HG03520 (cell line): ENCODE results near the gene NXNL1.

Experiments
- ATAC-seq: cut with Tn5 transposase; IDR thresholded peaks from one replicate; pipeline ENCODE4 v1.9.1; 2021; ENCODE audit warnings: mild to moderate bottlenecking, moderate library complexity; ENCODE audit not compliant: unreplicated experiment

Gene NXNL1

DNA sequence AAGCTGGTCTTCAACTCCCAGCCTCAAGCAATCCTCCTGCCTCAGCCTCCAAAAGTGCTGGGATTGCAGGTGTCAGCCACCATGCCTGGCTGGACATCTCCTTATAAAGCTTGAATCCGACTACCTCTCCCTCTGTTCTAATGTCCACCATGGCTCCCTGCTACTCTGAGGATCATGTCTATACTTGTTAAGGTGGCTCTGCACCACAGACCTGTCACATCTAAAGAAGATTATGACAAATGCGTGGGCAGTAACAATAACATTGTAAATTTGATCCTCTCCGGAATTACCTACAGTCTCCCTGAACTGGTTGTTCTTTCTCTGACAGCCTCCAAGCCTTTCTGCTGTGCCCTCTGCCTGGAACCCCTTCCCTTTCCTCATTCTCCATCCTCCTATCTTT is 1.8 kb downstream of the NXNL1 start:
- ATAC-seq: no peak

DNA sequence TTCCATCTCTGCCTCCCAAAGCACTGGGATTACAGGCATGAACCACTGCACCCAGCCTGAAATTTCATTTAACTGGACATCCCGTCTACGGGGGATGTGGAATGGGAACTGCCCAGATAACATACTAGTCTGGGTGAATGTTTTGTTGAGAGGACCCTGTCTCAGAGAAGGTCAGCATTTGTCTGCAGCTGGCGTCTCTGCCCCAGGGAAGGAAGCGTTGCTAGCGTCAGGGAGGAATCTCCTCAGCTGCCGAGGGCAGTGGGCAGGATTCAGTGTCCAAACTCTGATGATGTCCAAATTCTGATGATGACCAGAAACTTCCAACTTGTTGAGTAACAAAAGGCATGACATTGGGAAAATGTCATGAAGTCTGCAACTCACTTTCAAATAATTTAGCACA is 3.1 kb downstream of the NXNL1 start:
- no peak for ATAC-seq

DNA sequence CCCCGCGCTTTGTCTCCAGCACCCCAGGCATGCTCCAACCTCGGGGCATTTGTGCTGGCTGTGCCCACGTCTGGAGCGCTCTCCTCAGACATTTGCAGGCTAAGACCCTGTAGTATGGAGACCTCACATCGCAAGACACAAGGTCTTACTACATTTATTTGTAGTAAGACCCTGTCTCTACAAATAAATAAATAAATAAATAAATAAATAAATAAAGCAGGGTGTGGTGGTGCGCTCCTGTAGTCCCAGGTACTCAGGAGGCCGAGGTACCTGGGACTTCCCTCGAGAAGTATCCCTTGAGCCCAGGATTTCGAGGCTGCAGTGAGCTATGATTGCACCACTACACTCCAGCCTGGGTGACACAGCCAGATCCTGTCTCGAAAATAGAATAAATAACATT is 4.6 kb downstream of the NXNL1 start:
- no peak for ATAC-seq

DNA sequence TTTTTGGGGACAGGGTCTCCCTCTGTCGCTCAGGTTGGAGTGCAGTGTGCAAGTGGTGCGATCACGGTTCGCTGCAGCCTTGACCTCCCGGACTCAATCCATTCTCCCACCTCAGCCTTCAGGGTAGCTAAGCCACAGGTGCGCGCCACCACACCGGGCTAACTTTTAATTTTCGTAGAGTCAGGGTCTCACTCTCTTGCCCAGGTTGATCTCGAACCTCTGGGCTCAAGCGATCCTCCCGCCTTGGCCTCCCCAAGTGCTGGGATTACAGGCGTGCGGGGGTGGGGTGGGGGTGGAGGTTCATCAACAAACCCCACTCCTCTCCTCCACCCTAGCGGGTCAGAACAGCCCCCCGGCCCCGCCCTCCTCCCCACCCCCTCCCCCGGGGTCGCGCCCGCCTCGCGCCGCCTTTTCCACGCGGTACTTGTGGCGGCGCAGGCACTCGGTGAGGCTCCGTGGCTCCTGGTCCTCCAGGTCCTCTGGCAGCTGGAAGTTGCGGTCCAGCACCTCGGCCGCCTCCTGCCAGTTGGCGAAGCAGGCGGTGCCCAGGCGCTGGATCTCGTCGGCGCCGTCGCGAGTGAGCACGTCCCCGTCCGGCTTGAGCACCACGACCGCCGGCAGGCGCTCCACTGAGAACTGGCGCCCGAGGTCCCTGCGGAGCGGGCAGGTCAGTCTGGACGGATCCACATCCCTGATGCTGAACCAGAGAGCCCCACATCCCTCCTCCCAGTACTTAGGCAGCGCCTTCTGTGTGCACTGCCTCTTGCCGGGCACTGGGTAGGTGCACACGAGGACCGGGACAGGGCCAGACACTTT is 5.2 kb downstream of the NXNL1 start:
- ATAC-seq: no peak

DNA sequence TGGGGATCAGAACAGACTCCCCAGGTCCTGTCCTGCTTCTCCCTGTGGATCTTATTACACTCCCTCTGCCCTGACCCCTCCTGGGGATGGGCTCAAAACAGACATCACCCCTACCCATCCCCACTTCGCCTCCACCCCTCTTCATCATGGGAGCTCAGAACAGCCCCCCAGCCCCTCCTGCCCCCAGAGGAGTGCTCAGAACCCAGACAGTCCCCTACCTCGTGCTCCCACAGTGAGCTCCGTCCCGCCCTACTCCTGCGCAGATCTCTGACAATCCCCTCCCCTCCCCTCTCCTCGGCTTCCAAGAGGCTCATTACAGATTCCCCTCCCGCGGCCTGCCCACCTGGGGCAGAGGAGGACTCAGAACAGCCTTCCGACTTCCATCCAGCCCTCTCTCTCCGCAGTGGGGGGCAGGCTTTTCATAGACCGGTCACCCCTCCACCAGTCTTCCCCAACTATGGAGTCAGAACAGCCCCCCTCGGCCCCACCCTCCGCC is 6.1 kb downstream of the NXNL1 start:
- no peak for ATAC-seq

- ATAC-seq: no peak
Measured at GRCh38 chr19:17451820-17452219, 8.9 kb downstream of the NXNL1 start.

DNA sequence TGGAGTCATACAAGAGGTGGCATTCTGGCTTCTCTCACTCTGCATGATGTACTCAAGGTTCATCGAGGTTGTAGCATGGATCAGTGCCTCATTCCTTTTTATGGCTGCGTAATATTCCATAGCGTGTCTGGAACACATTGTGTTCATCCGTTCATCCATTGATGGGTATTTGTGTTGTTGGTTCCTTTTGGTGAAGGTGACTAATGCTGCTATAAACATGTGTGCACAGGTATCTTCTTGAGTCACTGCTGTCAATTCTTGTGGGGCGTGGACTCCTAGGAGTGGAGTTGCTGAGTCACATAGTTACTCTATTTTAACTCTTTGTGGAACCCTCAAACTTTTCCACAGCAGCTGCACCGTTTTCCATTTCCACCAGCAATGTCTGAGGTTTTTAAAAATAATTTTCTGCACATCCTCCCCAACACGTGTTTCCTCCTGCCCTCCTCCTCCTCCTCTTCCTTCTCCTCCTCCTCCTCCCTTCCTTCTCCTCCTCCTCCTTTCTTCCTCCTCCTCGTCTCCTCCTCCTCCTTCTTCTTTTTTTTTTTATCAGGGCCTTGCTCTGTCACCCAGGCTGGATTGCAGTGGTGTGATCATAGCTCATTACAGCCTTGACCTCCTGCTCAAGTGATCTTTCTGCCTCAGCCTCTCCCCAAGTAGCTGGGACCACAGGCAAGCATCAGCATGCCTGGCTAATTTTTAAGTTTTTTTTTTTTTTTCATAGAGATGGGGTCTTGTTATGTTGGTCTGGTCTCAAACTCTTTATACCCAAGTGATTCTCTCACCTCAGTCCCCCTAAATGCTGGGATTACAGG is 10.3 kb downstream of the NXNL1 start:
- ATAC-seq: no peak

- no peak for ATAC-seq
Measured at GRCh38 chr19:17448131-17448967, 12.4 kb downstream of the NXNL1 start, which contains the start of gene TMEM221. TMEM221 (minus strand) TSS chr19:17448668; CDS start chr19:17448462, 206 bp downstream.

DNA sequence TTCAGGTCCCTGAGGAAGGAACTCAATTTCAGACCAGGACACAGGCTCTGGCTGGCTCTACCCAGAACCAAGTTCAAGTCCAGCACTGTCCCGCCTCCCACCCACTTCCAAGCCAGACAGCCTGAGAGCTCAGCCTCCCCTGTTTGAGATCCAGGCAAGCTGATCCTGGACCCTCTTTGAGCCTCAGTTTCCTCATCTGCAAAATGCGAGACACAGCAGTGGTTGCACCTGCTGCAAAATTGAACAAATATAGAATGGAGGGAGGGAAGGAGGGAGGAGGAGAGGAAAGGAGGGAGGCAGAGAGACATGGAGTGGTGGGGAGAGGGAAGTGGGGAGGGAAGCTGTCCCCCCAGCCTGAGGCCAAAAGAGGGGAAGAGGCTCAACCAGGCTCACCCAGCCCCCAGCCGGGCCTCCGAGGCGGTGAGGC is 13.0 kb downstream of the NXNL1 start:
- ATAC-seq: no peak

GRCh38 chr19:17445526-17446165 is 15.1 kb downstream of the NXNL1 start:
- no peak for ATAC-seq

GRCh38 chr19:17441241-17442021 is 19.3 kb downstream of the NXNL1 start:
- ATAC-seq: no peak

DNA sequence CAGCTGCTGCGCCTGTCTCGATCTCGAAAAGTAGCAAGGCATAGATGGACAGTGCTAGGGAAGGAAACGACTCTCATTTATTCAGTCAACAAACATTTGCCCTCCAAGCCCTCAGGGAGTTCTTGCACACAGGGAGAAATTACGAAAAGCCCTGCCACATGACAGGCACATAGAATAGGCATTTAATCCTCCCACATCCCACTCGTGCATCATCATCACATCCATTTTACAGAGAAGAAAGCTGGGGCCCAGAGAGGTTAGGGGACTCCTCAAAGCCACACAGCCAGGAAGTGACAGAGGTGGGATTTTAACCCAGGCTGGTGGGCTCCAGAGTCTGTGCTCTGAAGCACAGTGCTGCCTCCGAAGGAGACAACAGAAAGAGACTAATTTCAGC is 23.9 kb downstream of the NXNL1 start:
- no peak for ATAC-seq

- no peak for ATAC-seq
Measured at GRCh38 chr19:17436094-17436873, 24.4 kb downstream of the NXNL1 start.

- ATAC-seq: no peak
Measured at GRCh38 chr19:17435218-17435617, 25.5 kb downstream of the NXNL1 start.

- no peak for ATAC-seq
Measured at GRCh38 chr19:17431417-17431816, 29.3 kb downstream of the NXNL1 start.

DNA sequence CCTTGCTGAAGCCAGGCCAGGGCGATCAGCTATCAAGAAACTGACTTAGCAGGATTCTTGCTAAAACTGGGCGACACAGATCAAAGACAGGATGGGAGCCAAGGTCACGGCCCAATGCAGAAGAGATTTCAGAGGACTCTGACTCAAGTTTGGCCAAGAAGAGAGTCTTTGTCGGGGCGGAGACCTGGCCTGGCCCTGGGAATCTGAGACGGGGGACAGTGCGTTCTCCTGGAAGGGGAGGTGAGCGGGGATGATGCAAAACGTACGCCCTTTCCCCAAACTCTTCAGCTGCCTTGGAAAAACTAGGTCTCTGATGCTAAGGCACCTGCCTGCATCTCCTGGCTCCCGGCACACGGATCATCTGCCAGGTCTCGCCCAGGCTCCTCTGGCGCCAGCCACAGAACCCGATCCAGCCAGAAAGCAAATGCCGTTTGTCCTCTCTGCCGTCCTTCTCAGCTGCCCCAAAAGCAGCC is 31.0 kb downstream of the NXNL1 start:
- no peak for ATAC-seq

DNA sequence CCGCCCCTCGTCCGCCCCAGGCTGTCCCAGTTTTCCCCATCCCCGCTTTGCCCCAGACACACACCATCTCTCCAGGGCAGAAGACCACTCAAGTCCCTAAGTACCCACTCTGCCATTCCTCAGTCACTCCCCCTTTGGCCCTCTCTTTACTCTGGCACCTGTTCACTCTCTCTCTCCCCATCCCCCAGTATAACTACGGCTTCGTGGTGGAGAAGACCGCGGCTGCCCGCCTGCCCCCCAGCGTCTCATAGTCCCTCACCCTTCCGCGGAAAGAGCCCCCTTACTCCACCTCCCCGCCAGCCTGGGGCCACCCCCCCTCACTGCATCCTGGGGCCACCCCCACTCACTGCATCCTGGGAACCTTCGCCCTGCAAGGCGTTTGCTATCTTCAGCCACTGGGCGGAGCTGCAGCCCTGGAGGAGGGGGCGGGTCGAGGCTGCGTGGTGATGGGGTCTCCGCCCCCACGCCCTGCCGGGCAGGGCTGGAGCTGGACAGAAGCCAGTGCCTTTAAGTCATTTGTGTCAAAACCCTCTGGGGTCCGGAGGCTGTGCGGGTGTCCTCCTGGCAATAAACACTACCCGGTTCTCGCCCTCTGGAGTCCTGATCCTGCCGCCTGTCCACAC is 35.9 kb downstream of the NXNL1 start:
- no peak for ATAC-seq

- ATAC-seq: no peak
Measured at GRCh38 chr19:17423429-17424208, 37.1 kb downstream of the NXNL1 start.
